Fibroblast of the conjunctiva (primary cell): ENCODE measurements around the gene SGMS1.

Experiments used
- DNase-seq: peaks from one replicate; pipeline ENCODE4 v3.0.0-alpha.2; 2010; ENCODE audit warnings: low read depth

Gene SGMS1

GRCh38 chr10:50421026-50421719 lies 202.6 kb downstream of the SGMS1 start:
- no peak for DNase-seq

GRCh38 chr10:50420196-50420595 lies 203.6 kb downstream of the SGMS1 start:
- DNase-seq = no peak

GRCh38 chr10:50419756-50420155 lies 204.0 kb downstream of the SGMS1 start:
- no peak for DNase-seq

- no peak for DNase-seq
These were observed 204.7 kb downstream of the SGMS1 start for GRCh38 chr10:50419091-50419490.

GRCh38 chr10:50417886-50418830 lies 205.6 kb downstream of the SGMS1 start:
- DNase-seq = peak; percentile 84

- DNase-seq = no peak
These were observed 206.3 kb downstream of the SGMS1 start for GRCh38 chr10:50417486-50417885.

- no peak for DNase-seq
These were observed 206.9 kb downstream of the SGMS1 start for GRCh38 chr10:50416881-50417280.

- peak; percentile 22 for DNase-seq
These were observed 207.5 kb downstream of the SGMS1 start for GRCh38 chr10:50416181-50416824.

- DNase-seq = no peak
These were observed 208.5 kb downstream of the SGMS1 start for GRCh38 chr10:50415292-50415691.

- no peak for DNase-seq
These were observed 213.5 kb downstream of the SGMS1 start for GRCh38 chr10:50410066-50410811.

- DNase-seq = no peak
These were observed 216.5 kb downstream of the SGMS1 start for GRCh38 chr10:50407076-50407801.

- no peak for DNase-seq
These were observed 217.2 kb downstream of the SGMS1 start for GRCh38 chr10:50406457-50407070.

GRCh38 chr10:50405723-50406122 lies 218.0 kb downstream of the SGMS1 start:
- no peak for DNase-seq

- no peak for DNase-seq
These were observed 219.6 kb downstream of the SGMS1 start for GRCh38 chr10:50404021-50404773.

- DNase-seq = no peak
These were observed 220.7 kb downstream of the SGMS1 start for GRCh38 chr10:50403074-50403473.

GRCh38 chr10:50402466-50402865 lies 221.3 kb downstream of the SGMS1 start:
- no peak for DNase-seq

- DNase-seq = no peak
These were observed 223.1 kb downstream of the SGMS1 start for GRCh38 chr10:50400694-50401093.

GRCh38 chr10:50398823-50399222 lies 224.9 kb downstream of the SGMS1 start:
- no peak for DNase-seq

GRCh38 chr10:50398381-50398780 lies 225.4 kb downstream of the SGMS1 start:
- DNase-seq = peak; percentile 21
